RWPE2 (cell line): Measurements from ENCODE around the gene GRIP2.

ENCODE experiments used
- ATAC-seq: fragments of 200-7000 bp; cut with Tn5 transposase; 3 replicates; pipeline ENCODE4 v1.9.1; 2021; ENCODE audit warnings: low read depth
- DNase-seq: peaks from one replicate; pipeline ENCODE4 v3.0.0-alpha.2; 2020; ENCODE audit warnings: low spot score
- H3K27ac ChIP-seq: fragments of 450-650 bp; 2 replicates; pipeline ENCODE4 v1.5.1; 2017; ENCODE audit warnings: mild to moderate bottlenecking; ENCODE audit not compliant: poor library complexity, severe bottlenecking
- H3K27me3 ChIP-seq: fragments of 250-450 bp; sonication (Bioruptor Pico); 2 replicates; pipeline ENCODE4 v1.5.1; 2021; ENCODE audit warnings: mild to moderate bottlenecking, moderate library complexity; ENCODE audit not compliant: insufficient read depth, poor library complexity, severe bottlenecking
- H3K36me3 ChIP-seq: fragments of 250-450 bp; sonication (Bioruptor Pico); 2 replicates; pipeline ENCODE4 v1.5.1; 2020; ENCODE audit warnings: low read depth, mild to moderate bottlenecking, moderate library complexity
- H3K4me1 ChIP-seq: fragments of 250-450 bp; sonication (Bioruptor Pico); 2 replicates; pipeline ENCODE4 v1.5.1; 2021; ENCODE audit warnings: mild to moderate bottlenecking, moderate library complexity; ENCODE audit not compliant: insufficient read depth, poor library complexity, severe bottlenecking
- H3K4me3 ChIP-seq: fragments of 250-450 bp; sonication (Bioruptor Pico); 2 replicates; pipeline ENCODE4 v1.5.1; 2021; ENCODE audit warnings: mild to moderate bottlenecking, moderate library complexity; ENCODE audit not compliant: severe bottlenecking
- H3K9me3 ChIP-seq: fragments of 250-450 bp; sonication (Bioruptor Pico); 2 replicates; pipeline ENCODE4 v1.5.1; 2021; ENCODE audit warnings: mild to moderate bottlenecking, moderate library complexity; ENCODE audit not compliant: severe bottlenecking
- TF ChIP-seq, protein P1 (sequence below): fragments of 450-650 bp; IDR thresholded peaks from one replicate; pipeline ENCODE4 v1.5.1; 2017; ENCODE audit warnings: mild to moderate bottlenecking, moderate library complexity; ENCODE audit not compliant: poor library complexity, severe bottlenecking

The GRIP2 gene

DNA sequence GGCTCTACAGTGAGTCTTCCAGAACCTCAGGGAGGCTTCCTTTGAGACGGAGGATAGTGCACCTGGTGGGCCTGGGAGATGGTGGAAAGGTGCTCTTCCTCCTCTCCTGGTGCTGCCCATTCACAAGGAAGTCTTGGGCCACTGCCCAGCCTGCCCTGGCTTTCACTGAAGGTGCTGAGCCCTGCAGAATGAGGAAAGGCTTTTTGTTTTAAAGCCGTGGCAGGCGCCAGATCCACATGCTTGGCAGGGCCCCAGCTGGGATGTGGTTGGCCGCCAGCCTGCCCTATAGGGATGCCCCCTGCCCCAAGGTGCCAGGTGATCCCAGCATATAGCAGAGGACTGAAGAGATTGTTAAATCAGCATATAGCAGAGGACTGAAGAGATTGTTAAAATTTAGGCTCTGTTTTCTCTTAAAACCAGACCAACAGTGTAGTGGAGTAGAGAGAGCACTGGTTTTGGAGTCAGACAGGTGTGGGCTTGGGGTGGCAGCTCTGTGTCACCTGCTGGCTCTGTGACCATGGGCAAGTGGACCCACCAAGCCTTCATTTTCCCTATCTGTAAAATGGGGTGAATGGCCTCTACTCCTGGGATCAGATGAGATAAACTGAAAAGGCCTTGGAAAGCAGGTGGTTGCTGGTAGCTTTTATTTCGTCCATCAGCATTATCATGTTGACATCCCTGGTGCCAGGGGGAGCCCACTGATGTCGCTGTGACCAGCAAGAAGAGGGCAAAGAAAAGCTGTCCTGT is 84.4 kb downstream of the GRIP2 start:
- no peak for ATAC-seq
- H3K27me3 ChIP-seq = no peaks in the 10 kb centered on the region
- H3K27ac ChIP-seq = no peak overlapping the region
- no peaks in the 10 kb centered on the region for H3K36me3 ChIP-seq
- no peak for DNase-seq
- H3K4me3 ChIP-seq = no peak overlapping the region
- no peaks in the 10 kb centered on the region for H3K9me3 ChIP-seq
- TF ChIP-seq, protein P1, sequence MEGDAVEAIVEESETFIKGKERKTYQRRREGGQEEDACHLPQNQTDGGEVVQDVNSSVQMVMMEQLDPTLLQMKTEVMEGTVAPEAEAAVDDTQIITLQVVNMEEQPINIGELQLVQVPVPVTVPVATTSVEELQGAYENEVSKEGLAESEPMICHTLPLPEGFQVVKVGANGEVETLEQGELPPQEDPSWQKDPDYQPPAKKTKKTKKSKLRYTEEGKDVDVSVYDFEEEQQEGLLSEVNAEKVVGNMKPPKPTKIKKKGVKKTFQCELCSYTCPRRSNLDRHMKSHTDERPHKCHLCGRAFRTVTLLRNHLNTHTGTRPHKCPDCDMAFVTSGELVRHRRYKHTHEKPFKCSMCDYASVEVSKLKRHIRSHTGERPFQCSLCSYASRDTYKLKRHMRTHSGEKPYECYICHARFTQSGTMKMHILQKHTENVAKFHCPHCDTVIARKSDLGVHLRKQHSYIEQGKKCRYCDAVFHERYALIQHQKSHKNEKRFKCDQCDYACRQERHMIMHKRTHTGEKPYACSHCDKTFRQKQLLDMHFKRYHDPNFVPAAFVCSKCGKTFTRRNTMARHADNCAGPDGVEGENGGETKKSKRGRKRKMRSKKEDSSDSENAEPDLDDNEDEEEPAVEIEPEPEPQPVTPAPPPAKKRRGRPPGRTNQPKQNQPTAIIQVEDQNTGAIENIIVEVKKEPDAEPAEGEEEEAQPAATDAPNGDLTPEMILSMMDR = no peak
- peaks cover 15% of the 10 kb centered on the region for H3K4me1 ChIP-seq

DNA sequence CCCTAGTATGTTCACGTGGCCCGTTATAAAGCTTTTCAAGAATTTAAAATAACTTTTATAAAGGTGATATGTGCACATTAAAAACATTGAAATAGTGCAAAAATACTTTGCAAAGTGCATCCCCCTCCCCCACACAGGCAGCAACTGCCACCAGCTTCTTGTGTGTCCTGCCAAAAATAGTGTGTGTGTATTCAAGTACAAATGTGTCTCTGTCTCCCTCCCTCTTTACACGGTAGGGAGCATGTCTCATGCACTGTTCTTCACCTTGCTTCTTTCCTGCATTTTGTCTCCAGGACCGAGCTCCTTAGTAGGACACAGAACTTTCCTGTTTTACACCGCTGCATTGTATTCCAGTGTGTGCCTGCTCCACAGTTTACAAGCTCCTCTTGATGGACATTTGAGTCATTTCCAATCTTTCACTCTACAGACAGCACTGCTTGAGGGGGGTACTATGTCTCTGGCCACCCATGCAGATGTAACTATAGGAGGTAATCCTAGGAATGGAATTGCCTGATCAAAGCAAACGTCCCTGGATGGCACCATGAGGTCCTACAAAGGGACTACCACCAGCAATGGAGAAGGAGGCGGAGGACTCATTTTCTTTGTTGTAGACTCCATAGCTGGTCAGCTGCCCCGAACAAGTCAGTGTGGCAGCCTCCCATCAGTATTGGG is 85.4 kb downstream of the GRIP2 start:
- DNase-seq = no peak
- Histone ChIP-seq H3K9me3 (no peaks in the 10 kb centered on the region), H3K27me3 (no peaks in the 10 kb centered on the region), H3K27ac (no peak overlapping the region), H3K36me3 (no peaks in the 10 kb centered on the region), H3K4me1 (peaks cover 15% of the 10 kb centered on the region), H3K4me3 (no peak overlapping the region)
- TF ChIP-seq, protein P1 = no peak
- ATAC-seq = no peak

DNA sequence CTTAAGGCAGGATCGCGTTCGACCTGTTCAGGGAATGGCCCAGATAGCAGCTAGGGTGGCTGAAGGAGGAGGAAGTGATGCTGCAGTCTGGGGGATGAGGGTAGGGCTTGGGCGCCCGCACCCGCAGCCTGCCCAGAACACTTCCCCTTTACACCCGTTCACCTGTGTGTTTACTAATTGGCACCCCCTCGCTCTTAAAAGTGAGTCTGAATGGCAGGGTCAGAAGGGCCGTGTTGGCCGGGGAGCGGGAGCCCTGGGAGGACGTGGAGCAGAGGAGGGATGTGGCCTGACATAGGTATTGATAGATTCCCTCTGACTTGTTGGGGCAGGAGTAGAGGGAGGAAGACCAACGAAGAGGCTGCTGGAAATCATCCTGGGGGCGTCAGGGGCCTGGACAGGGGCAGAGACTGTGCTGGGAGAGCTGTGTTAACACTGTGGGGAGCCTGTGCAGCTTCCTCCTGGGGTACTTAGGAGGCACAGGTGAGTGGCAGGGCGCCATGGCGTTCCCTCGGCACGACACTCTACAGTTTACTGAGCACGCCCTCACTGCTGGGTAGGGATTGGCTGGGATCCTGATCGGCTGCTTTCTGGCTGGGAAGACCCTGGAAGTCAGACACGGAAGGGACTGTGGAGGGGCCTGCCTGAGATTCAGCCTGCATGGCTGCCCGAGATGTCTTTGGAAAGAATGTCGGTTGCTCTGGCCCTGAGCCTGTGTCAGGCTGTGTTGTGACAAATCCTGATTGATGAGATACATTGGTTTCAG is 86.1 kb downstream of the GRIP2 start:
- peak overlapping the region; percentile 76 for H3K27ac ChIP-seq
- H3K4me1 ChIP-seq = peaks cover 15% of the 10 kb centered on the region
- TF ChIP-seq, protein P1 = no peak
- H3K4me3 ChIP-seq = no peak overlapping the region
- no peaks in the 10 kb centered on the region for H3K36me3 ChIP-seq
- ATAC-seq (no peak), DNase-seq (no peak)
- no peaks in the 10 kb centered on the region for H3K9me3 ChIP-seq
- H3K27me3 ChIP-seq = no peaks in the 10 kb centered on the region

DNA sequence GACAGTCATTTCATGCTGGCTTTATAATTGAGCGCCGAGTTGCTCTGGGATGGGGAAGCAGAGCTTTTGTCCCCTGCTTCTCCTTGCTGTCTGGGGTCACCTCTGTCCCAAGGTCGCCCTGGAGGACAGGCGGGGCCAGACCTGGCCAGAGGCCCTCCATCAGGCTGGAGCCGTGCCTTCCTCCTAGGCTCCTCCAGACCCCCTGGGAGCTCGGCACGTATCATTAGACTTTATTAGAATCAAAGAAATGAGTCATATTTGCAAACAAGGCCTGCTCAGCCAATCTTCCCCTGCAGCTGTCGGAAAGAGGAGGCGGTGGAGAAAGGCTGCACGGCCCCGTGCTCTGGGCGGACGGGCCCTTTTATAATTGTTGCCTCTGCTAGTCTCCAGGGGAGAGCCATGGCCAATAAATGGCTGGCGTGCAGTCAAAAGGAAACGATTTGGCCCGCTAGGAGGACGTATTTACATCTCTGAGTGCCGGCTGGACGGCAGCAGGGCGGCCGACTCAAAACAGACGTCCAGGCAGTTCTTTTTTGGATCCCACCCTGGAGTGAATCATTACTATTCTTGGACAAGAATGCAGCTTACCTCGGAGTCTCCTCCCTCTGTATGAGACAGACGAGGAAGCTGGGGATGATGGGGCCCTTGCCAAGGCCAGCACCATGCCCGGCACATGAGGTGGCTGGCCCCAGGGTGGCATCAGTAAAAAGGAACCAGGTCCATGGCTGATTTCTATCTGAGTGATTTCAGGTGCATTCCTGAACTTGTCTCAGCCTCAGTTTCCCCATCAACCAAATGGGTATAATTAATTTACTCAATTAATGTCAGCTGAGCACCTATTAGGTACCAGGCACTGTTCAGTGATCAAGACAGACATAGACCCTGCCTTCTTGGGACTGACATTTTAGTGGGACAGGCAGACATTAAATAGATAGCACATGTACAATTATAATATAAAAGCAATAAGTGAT is 87.1 kb downstream of the GRIP2 start:
- Histone ChIP-seq H3K4me1 (peaks cover 15% of the 10 kb centered on the region), H3K27me3 (no peaks in the 10 kb centered on the region), H3K4me3 (no peak overlapping the region), H3K36me3 (no peaks in the 10 kb centered on the region; the same call in 1 of the 2 replicates), H3K9me3 (no peaks in the 10 kb centered on the region), H3K27ac (peak overlapping the region; percentile 76)
- DNase-seq = no peak
- TF ChIP-seq, protein P1 = no peak
- ATAC-seq = peak; percentile 75
